ENCODE results near the gene IDH3B.
A peak's percentile ranks its signal among the peaks of the same experiment; 100 is the strongest.

- no peak for TF ChIP-seq EP300 (IDR thresholded peaks at IDR 0.05; ENCODE audit: borderline replicate concordance in 1 of 2, low read depth in 2 of 2, low read length in 2 of 2)
- peak in 2 of 3 experiments; percentile 48 to 64; a peak in 2 of 4 replicates for TF ChIP-seq CTCF (IDR thresholded peaks at IDR 0.05; ENCODE audit: control extremely low read depth in 1 of 3, insufficient read depth in 1 of 3, low read depth in 1 of 3, low read length in 3 of 3)
- no peak for TF ChIP-seq CBX5 (IDR thresholded peaks at IDR 0.05; ENCODE audit: low read depth, low read length)
- TF ChIP-seq EZH2 (IDR thresholded peaks at IDR 0.05; ENCODE audit: low read depth, low read length, severe bottlenecking), result no peak
- TF ChIP-seq SP1 (IDR thresholded peaks at IDR 0.05; ENCODE audit: low read depth, low read length), result no peak
- TF ChIP-seq POLR2AphosphoS5 (IDR thresholded peaks at IDR 0.05; ENCODE audit: low read depth, low read length), result no peak
- no peak for TF ChIP-seq RFX5 (IDR thresholded peaks at IDR 0.05; ENCODE audit: borderline replicate concordance, low read depth, low read length)
- no peak for TF ChIP-seq SUZ12 (IDR thresholded peaks at IDR 0.05; ENCODE audit: low read length)
Measured at GRCh38 chr20:2713285-2713684, 49.3 kb upstream of the IDH3B start.

Data from H1 (cell line).